ENCODE measurements around the gene GHSR. TPM values are rescaled to one million over a fixed set of nuclear protein-coding genes. Genes with fewer than 3 reads are reported as not detected.

The GHSR gene
- total RNA-seq = not detected in 2 replicates
- not detected for polyA plus RNA-seq (2012)

GRCh38 chr3:172447611-172448579 lies at the start of gene GHSR:
Gene GHSR, minus strand, starts transcription at chr3:172448456. Its CDS starts 43 bp downstream, at chr3:172448413.
- DNase-seq (ENCODE audit: low read depth) = no peak

- peak; percentile 77 for DNase-seq (ENCODE audit: low read depth)
These were observed 42.0 kb upstream of the GHSR start for GRCh38 chr3:172490198-172490669.

GRCh38 chr3:172478116-172478515 lies 29.9 kb upstream of the GHSR start:
- no peak for DNase-seq (ENCODE audit: low read depth)

- DNase-seq (ENCODE audit: low read depth) = no peak
These were observed 28.1 kb upstream of the GHSR start for GRCh38 chr3:172476347-172476746.

GRCh38 chr3:172475703-172476102 lies 27.4 kb upstream of the GHSR start:
- DNase-seq (ENCODE audit: low read depth) = no peak

GRCh38 chr3:172471903-172472302 lies 23.6 kb upstream of the GHSR start:
- DNase-seq (ENCODE audit: low read depth) = no peak

GRCh38 chr3:172470588-172470987 lies 22.3 kb upstream of the GHSR start:
- DNase-seq (ENCODE audit: low read depth) = no peak

- DNase-seq (ENCODE audit: low read depth) = peak; percentile 56
These were observed 19.0 kb upstream of the GHSR start for GRCh38 chr3:172467170-172467824.

- no peak for DNase-seq (ENCODE audit: low read depth)
These were observed 18.4 kb upstream of the GHSR start for GRCh38 chr3:172466553-172467130.

- no peak for DNase-seq (ENCODE audit: low read depth)
These were observed 17.0 kb upstream of the GHSR start for GRCh38 chr3:172465281-172465680.

- DNase-seq (ENCODE audit: low read depth) = peak; percentile 50
These were observed 16.1 kb upstream of the GHSR start for GRCh38 chr3:172464306-172464705.

- DNase-seq (ENCODE audit: low read depth) = peak; percentile 28
These were observed 13.4 kb upstream of the GHSR start for GRCh38 chr3:172461530-172462138.

GRCh38 chr3:172456404-172456803 lies 8.1 kb upstream of the GHSR start:
- no peak for DNase-seq (ENCODE audit: low read depth)

GRCh38 chr3:172454180-172454579 lies 5.9 kb upstream of the GHSR start:
- no peak for DNase-seq (ENCODE audit: low read depth)

- peak; percentile 68 for DNase-seq (ENCODE audit: low read depth)
These were observed 1.4 kb upstream of the GHSR start for GRCh38 chr3:172449466-172450149.

- DNase-seq (ENCODE audit: low read depth) = no peak
These were observed 607 bp upstream of the GHSR start for GRCh38 chr3:172448661-172449465.

GRCh38 chr3:172446198-172446597 lies 2.1 kb downstream of the GHSR start:
- no peak for DNase-seq (ENCODE audit: low read depth)

GRCh38 chr3:172444821-172445220 lies 3.4 kb downstream of the GHSR start:
- DNase-seq (ENCODE audit: low read depth) = no peak

GRCh38 chr3:172442606-172443005 lies 5.7 kb downstream of the GHSR start:
- DNase-seq (ENCODE audit: low read depth) = no peak

GRCh38 chr3:172441581-172441980 lies 6.7 kb downstream of the GHSR start:
- DNase-seq (ENCODE audit: low read depth) = no peak
